HG03196 (cell line): ENCODE results near the gene SLC25A13.

Experiments
- ATAC-seq: cut with Tn5 transposase; IDR thresholded peaks from one replicate; pipeline ENCODE4 v1.9.1; 2021; ENCODE audit not compliant: unreplicated experiment

SLC25A13 gene

DNA sequence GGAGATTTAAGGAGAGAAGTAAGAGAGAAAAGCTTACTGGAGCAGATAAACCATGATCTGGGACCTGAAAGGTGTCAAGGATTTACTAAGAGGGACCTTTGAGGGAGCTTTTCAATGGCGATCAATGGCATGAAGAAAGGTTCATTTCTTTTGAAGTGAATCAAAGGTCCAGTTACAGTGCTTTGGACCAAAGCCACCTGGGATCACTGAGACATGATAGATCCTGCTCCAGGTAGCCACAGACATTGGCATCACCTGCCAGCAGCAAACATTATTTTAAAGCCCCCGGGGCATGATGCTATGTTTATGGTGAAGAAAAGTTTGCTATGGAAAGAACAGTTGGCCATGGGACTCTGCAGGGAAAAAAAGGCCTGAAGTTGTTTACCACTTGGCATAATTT lies 109.4 kb downstream of the SLC25A13 start:
- ATAC-seq: no peak

DNA sequence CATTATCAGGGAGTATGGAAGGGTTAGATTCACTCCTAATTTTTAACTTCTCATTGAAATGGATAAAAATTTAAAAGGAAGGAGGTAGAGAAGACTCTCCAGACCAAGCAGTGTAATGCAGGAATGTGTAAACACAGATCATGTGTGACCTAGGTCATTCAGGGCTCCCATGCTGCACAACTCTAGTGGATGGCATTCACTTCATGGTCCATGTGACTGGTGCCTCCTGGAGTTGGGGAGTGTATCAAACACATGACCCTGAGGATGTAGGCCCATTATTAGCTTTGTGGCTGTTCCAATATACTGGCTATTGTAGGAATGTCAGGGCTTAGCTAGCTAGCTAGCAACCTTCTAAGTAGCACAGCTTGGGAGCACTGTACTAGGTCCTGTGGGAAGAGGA lies 109.9 kb downstream of the SLC25A13 start:
- no peak for ATAC-seq

GRCh38 chr7:96205665-96206064 lies 116.2 kb downstream of the SLC25A13 start:
- ATAC-seq: no peak

DNA sequence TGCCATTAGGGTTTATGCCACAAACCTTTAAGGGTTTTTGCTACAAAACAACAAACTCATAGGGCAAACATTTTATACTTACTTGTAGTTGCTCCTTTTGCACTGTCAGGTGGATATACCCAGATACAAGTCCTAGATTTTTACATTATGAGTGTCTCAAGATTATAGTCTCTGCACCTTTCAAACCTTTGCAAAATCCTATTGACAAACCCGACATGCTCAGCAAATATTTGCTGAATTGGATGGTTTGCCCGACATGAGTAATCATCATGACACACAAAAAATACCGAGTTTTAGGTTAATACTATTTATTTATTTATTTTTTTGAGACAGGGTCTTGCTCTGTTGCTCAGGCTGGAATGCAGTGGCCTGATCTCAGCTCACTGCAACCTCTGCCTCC lies 117.3 kb downstream of the SLC25A13 start:
- ATAC-seq: no peak

- ATAC-seq: no peak
Observed at GRCh38 chr7:96203786-96204185, 118.1 kb downstream of the SLC25A13 start.

GRCh38 chr7:96202102-96202501 lies 119.8 kb downstream of the SLC25A13 start:
- no peak for ATAC-seq

GRCh38 chr7:96200740-96201139 lies 121.2 kb downstream of the SLC25A13 start:
- ATAC-seq: no peak

DNA sequence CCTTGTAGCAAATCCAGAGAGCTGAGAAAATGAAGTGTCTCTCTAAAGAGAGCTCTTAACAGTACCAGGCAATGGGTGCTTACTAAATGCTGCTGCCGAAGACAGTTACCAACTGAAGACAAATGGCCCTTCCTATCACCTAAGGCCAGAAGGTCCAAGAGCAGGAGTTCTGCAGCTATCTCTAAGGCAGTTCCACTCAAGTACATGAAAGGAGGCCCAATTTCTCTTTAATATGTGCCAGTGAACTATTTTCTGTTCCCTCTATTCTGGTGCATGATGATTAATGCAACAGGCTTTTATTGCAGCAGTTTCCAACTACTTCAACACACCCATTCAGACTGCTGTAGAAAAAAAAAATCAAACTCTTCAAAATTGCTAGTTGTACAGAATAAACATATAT lies 122.5 kb downstream of the SLC25A13 start:
- no peak for ATAC-seq

DNA sequence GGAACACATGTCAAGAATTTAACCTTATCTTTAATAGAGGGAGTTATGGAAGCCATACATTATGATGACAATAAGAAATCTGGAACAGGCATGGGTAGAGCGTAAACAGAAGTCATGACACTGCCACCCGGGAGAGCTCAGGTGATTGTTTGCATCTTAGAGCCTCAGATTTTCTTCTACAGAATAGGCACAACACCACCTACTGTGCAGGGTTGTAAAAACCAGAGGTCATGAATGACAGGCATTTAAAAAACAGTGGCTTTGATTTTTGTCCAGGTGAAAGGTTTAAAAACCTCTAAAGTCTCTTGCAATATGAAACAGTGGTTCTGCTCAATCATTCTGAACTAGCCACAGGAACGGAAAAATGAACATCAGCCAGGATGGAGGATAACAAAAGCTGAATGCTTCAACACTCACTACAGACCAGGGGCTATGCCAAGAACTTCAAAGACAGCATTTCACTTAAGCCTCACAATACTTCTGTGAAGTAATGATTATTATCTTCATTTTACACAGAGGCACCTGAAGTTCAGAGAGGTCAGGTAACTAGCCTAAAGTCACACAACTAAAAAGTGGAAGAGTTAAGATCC lies 123.8 kb downstream of the SLC25A13 start:
- ATAC-seq: no peak

DNA sequence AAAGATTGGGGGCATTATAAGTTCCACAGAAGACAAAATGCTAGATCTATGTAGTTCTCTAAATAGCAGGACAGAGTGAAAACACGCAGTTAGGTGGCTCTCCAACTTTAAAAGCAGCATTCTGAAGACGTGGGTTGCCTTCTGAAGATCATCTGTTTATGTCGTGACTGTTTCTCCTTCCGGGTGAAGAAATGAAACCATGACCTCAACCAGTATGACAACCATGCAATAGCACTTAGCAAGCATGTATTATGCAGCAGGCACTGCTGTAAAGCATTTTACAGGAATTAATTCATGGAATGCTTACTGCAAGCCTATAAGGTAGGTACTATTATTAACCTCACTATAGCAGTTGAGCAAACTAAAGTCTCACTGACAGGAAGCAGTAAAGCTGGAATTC lies 125.2 kb downstream of the SLC25A13 start:
- no peak for ATAC-seq

DNA sequence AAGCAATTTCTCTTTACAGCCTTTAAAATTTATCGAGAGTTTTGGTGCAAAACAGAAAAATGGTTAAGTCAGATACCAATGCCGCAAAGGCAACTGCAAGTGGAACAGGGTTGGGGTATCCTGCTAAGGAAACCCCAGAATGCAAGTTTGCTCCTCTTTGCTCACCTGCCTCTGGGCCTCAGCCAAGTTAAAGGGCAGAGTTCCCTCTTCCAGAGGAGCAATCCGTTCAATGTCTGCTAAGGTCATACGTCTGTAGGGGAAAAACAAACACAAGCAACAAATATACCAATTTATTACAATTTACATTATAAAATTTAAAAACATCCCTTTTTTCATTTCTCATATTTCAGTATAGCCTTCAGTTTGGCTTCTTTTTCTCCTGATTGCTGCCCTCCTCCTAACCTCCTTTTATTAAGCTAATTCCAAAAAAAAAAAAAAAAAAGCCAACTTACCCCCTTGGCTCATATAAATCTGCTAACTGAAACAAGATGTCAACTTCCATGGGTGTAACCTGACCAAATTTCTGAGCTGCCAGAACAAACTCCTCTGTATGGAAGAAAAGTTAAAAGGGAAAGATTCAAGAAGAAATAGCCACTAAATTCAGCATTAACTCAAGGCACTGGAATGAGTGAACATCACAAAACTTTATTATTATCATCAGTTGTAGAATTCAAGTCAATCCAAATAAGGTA lies 132.6 kb downstream of the SLC25A13 start:
- ATAC-seq: no peak

DNA sequence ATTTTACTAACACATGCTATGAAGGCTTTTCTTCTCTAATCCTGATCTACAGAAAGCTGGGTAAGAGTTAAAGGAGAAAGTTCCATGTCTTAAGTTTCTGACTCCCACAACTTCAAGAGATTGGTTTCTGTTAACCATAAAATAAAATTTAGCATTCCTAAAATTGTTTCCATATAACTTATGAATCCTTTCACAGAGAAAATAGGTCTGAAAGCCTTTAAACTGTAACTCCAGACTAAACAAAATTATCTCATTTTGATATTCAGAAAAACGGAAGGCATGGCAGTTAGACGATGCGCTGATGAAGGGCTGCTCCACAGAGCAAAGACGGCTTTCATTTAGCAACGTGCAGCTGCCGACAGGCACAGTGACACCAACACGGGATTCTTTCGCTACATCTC lies 133.3 kb downstream of the SLC25A13 start:
- no peak for ATAC-seq

DNA sequence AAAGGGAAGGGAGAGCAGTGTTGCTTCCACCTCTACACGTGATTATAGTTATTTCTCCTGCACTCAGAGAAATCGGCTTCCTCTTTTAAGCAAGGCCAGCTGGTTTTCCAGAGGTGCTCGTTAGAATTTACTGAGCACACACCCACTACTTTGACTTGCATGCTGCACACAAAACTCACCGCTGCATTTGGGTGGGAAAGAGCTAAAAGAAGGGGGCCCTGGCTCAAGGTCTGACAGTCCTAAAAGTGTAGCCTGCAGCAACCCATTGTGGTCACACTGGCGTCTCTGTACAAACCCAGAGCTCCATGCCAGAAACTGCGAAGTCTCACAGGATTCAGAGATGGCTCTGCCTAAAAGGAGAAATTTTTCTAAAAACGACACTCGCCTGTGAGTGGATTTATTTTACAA lies 133.7 kb downstream of the SLC25A13 start:
- no peak for ATAC-seq

- ATAC-seq: no peak
Observed at GRCh38 chr7:96187735-96188134, 134.2 kb downstream of the SLC25A13 start.

GRCh38 chr7:96184783-96185182 lies 137.1 kb downstream of the SLC25A13 start:
- no peak for ATAC-seq

GRCh38 chr7:96183163-96183670 lies 138.7 kb downstream of the SLC25A13 start:
- no peak for ATAC-seq

DNA sequence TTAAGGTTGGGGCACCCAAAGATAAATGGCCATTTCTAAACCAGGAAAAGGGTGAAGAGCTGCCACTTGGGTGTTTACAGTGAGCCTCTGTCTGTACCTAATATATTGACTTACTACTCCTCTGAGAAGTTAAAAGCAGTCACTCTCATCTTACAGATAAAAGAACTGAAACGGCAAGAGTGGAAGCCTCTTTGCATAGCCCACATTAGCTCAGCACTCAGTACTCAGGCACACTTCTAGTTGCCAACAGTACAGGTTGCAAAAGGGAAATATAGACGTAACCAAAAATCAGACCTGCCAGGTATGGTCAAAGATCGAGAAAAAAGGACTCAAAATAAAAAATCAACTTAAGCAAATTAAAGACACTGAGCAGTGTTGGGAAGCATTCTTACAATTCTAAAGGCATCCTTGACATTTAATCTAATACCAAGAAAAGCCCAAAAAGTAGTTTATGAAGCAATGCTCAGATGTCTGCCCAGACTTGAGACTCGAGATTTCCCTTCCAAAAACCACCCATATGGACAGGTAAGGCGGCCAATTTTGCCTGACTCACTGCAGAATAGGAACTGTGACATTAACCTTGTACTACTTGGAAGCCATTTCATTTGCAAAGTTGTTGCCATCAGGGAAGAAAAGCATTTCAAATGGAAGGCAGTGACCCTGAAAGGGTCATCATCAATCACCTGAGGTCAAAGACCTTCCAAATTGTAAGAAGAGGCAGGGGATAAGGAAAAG lies 139.3 kb downstream of the SLC25A13 start:
- no peak for ATAC-seq

DNA sequence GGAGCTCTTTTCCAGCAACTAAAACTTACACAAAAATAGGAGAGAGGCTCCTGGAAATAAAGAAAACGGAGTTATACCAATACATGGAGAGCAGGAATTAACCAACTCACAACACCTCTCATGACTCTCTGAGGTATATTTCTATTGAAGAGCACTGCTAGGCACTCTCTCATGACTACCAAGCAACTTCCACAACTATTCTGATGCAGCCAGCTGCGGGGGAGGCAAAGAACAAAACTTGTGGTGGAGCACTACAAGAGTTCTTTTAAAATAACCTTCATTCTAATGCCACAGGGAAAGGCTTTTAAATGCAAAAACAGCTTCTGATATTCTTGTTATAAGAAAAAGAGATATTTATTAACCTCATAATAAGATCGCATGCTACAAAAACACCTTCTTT lies 140.7 kb downstream of the SLC25A13 start:
- ATAC-seq: no peak

GRCh38 chr7:96179837-96180236 lies 142.1 kb downstream of the SLC25A13 start:
- ATAC-seq: no peak

DNA sequence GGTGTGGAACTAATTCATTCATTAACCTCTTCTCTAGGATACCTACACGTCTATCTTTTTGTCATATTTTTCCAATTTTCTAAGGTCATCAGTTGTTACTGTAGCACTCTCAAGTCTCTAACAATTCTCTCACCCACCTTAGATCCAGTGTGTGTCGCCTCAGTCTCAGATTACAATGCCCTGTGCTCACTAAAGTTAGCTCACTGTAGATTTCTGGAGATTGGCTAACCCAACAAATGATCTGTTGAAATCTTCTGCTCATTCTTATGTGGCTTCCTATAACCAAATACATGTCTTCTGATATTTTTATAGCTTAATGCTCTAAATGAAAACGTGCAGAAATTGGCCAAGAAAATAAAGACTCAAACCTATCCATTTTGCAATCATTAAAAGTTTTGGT lies 142.6 kb downstream of the SLC25A13 start:
- ATAC-seq: no peak

DNA sequence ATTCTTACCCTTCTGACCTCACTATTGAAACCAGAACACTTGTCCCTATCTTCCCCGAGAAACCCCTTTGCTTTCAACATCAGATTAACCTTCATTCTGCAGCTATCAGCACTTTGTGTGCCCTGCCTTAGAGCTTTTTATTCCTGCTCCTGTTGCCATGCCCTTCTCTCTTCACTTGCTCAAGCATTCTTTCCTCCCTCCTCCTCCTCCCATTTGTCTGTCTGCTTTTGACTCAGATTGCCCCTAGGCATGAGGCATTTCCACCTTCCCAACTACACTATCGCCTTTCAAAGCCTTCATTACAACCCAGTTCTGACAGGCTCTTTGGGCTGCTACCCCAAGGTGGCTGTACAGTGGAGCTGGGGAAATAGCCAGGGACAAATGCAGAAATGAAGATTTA lies 143.3 kb downstream of the SLC25A13 start:
- no peak for ATAC-seq

- no peak for ATAC-seq
Observed at GRCh38 chr7:96177353-96177752, 144.5 kb downstream of the SLC25A13 start.
